Ovary (tissue), 9 donors: ENCODE results near the gene SCD. TPM values are rescaled to one million over a fixed set of nuclear protein-coding genes. Genes with fewer than 3 reads are reported as not detected.

ENCODE experiments used
- DNase-seq, 5 donors: peaks; one replicate each; pipeline ENCODE4 v3.0.0-alpha.2; 2019 to 2020
- H3K27ac ChIP-seq, 2 donors: fragments of 200-600 bp; one replicate each; pipeline versions ENCODE4 v1.5.1 to v1.8.0; 2019 to 2022
- H3K27me3 ChIP-seq: fragments of 200-600 bp; one replicate; pipeline ENCODE4 v1.8.0; 2022
- H3K36me3 ChIP-seq: fragments of 200-600 bp; sonication (generic); one replicate; pipeline ENCODE4 v1.5.1; 2019
- H3K4me1 ChIP-seq: one replicate; pipeline ENCODE4 v1.8.1; 2013; ENCODE audit warnings: mild to moderate bottlenecking, moderate library complexity; ENCODE audit not compliant: insufficient read depth
- H3K4me3 ChIP-seq: fragments of 200-600 bp; sonication (generic); one replicate; pipeline ENCODE4 v1.5.1; 2017
- H3K9me3 ChIP-seq, 2 donors: fragments of 200-600 bp in 1 of 2; sonication (generic) in 1 of 2; one replicate each; pipeline versions ENCODE4 v1.5.1 to v1.8.1; 2013 to 2019; ENCODE audit warnings: mild to moderate bottlenecking in 1 of 2, moderate library complexity in 1 of 2
- EP300 ChIP-seq: sonication (generic); formaldehyde crosslinking; IDR thresholded peaks from one replicate; pipeline ENCODE4 v1.6.1; 2017; ENCODE audit warnings: antibody characterized with exemption
- POLR2A ChIP-seq: fragments of 450-650 bp; IDR thresholded peaks from one replicate; pipeline ENCODE4 v1.6.1; 2017; ENCODE audit warnings: antibody characterized with exemption, mild to moderate bottlenecking, moderate library complexity
- WGBS, 3 donors: extraction: QIAGEN DNeasy Blood & Tissue Kit in 1 of 3; methylation state at CpG; one replicate each; pipeline versions ENCODE4 v1.1.5 to v1.1.7; 2013 to 2017; 5-methylcytosine and 5-hydroxymethylcytosine counted together
- intact Hi-C, 4 donors: fragments of 100-400 bp; cut with DNase I; formaldehyde crosslinking; loops; one replicate each; pipeline versions ENCODE4 v1.11.0 to v1.15.1; 2022 to 2023
- polyA plus RNA-seq, 2 donors: library from polyadenylated mRNA; stranded (reverse); fragments of 200-250 nt in 1 of 2; fragments of 350-450 nt in 1 of 2; fragmentation: Illumina TruSeq in 1 of 2; extraction: RNeasy Lipid Tissue Mini Kit (QIAGEN cat#74804) in 1 of 2; gene quantifications; one replicate each; pipeline ENCODE4 v1.2.3, GENCODE V29; 2013 to 2014
- total RNA-seq, 7 donors: library from RNA; depleted of rRNA in 2 of 7; stranded (reverse); fragments of >200 nt in 2 of 7; fragmentation: NEBNext Ultra II Directional in 3 of 7; extraction: Animal tissue kit (Norgen Biotek cat#: 25700) in 3 of 7; gene quantifications; one replicate each; pipeline versions ENCODE4 v1.1.0 to v1.2.4, GENCODE V29; 2016 to 2023
- TF ChIP-seq, protein P1 (sequence below), 3 donors: fragments of 450-650 bp in 2 of 3; fragments of 200-600 bp in 1 of 3; IDR thresholded peaks; one replicate each; pipeline versions ENCODE4 v1.5.1 to v1.8.0; 2016 to 2022; ENCODE audit warnings: antibody characterized with exemption in 3 of 3, mild to moderate bottlenecking in 1 of 3
- donor health status: DM: no; HTN: no; CAD: no; lungs with moderate emphysema.
- donor health status: DM: no; HTN: no; CAD: no.
- donor health status: Bipolar disorder and iron deficiency.
- donor health status: DM: yes; HTN: yes; CAD: no.
- donor health status: DM: no; HTN: no; CAD: no.
- donor health status: DM: yes; HTN: yes; CAD: no.

Gene SCD
- total and polyA plus RNA-seq, 9 donors = 21.1 to 302 (median 72.7) TPM

DNA sequence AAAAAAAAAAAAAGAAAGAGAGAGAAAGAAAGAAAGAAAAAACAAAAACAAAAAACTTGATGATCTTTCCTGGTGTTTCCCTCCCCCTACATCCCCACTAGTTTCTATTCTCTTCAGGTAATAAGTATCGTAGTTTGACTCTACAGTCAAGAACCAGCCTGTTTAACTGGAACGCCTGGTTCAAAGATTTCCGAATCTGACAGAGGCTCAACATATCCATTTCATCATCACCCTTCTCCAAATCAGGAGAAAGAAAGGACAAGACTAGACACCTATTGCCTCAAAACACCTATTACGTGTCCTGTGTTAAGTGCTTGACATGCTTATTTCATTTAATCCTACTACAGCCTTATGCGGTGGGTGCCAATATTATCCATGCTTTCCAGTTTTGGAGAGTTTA, 40.2 kb upstream of the SCD start:
- intact Hi-C loops = loop anchor here in 2 of 4 donors (10.0 kb wide), 2 partner anchors 208 to 218 kb away; partner anchors contain the start of genes NDUFB8 (in 1 of the 2) and SEC31B (in 1 of the 2)
- 87 to 94% (median 92%) methylated on average over 5 of the region's 5 CpGs for WGBS, 3 donors
- TF ChIP-seq, protein P1, sequence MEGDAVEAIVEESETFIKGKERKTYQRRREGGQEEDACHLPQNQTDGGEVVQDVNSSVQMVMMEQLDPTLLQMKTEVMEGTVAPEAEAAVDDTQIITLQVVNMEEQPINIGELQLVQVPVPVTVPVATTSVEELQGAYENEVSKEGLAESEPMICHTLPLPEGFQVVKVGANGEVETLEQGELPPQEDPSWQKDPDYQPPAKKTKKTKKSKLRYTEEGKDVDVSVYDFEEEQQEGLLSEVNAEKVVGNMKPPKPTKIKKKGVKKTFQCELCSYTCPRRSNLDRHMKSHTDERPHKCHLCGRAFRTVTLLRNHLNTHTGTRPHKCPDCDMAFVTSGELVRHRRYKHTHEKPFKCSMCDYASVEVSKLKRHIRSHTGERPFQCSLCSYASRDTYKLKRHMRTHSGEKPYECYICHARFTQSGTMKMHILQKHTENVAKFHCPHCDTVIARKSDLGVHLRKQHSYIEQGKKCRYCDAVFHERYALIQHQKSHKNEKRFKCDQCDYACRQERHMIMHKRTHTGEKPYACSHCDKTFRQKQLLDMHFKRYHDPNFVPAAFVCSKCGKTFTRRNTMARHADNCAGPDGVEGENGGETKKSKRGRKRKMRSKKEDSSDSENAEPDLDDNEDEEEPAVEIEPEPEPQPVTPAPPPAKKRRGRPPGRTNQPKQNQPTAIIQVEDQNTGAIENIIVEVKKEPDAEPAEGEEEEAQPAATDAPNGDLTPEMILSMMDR (IDR thresholded peaks at IDR 0.05) = no peak
- TF ChIP-seq POLR2A = no peak
- no peak for TF ChIP-seq EP300
- Histone ChIP-seq H3K4me1 (no peaks in the 10 kb centered on the region), H3K9me3 (no peaks in the 10 kb centered on the region), H3K27ac (no peak overlapping the region), H3K36me3 (no peaks in the 10 kb centered on the region), H3K4me3 (no peak overlapping the region), H3K27me3 (no peaks in the 10 kb centered on the region)
- no peak for DNase-seq

DNA sequence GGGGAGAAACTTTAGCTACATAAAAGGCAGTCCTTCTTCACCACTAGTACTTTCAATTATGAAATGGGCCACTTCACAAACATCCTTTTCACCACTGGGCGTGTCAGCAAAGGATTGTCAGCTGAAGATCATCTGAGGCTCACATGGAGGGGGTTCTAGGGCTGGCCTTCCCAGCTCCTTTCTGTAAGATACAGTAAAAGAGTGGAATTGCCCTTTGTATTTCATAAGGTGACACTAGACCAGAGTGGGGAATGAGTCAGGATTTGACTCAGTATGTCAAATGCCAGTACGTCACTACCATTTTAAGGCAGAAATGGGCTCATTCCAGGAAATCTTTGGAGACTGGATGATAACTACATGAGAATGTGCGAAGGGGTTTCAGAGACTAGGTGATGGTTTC, 39.3 kb upstream of the SCD start:
- TF ChIP-seq, protein P1 (IDR thresholded peaks at IDR 0.05) = no peak
- TF ChIP-seq POLR2A (no peak), EP300 (no peak)
- H3K36me3 ChIP-seq = no peaks in the 10 kb centered on the region
- H3K4me1 ChIP-seq = no peaks in the 10 kb centered on the region
- no peaks in the 10 kb centered on the region for H3K9me3 ChIP-seq
- H3K27me3 ChIP-seq = no peaks in the 10 kb centered on the region
- no peak for DNase-seq
- no peak overlapping the region for H3K27ac ChIP-seq
- 74 to 81% (median 80%) methylated on average over 3 of the region's 3 CpGs for WGBS, 3 donors
- H3K4me3 ChIP-seq = no peak overlapping the region
- intact Hi-C loops = loop anchor here in 2 of 4 donors (10.0 kb wide), 2 partner anchors 207 to 217 kb away; partner anchors contain the start of genes NDUFB8 (in 1 of the 2) and SEC31B (in 1 of the 2)

DNA sequence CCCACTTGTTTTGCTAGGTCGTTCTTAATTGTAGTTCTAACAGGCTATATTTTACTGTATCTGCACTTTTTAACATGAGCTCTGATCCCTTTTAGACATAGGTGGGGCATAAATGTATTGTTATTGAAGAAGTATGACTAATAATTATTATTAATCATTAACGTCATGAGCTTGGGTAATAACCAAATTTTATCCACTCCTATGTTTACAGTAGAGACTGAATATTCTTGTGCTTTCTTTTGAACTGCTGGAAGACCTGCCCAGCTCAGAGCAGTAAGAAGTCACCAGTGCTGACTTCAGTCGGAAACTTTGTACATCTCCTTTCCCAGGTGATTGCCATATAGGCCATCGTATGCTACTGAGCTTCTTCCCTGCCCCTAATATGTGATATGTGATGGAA, 35.7 kb upstream of the SCD start:
- no peak overlapping the region for H3K27ac ChIP-seq
- TF ChIP-seq POLR2A = no peak
- WGBS, 3 donors = 65 to 78% (median 73%) methylated on average over 4 of the region's 4 CpGs
- H3K4me1 ChIP-seq = no peaks in the 10 kb centered on the region
- no peaks in the 10 kb centered on the region for H3K9me3 ChIP-seq
- H3K27me3 ChIP-seq = no peaks in the 10 kb centered on the region
- no peaks in the 10 kb centered on the region for H3K36me3 ChIP-seq
- intact Hi-C loops = no loop called here
- H3K4me3 ChIP-seq = no peak overlapping the region
- DNase-seq = no peak

DNA sequence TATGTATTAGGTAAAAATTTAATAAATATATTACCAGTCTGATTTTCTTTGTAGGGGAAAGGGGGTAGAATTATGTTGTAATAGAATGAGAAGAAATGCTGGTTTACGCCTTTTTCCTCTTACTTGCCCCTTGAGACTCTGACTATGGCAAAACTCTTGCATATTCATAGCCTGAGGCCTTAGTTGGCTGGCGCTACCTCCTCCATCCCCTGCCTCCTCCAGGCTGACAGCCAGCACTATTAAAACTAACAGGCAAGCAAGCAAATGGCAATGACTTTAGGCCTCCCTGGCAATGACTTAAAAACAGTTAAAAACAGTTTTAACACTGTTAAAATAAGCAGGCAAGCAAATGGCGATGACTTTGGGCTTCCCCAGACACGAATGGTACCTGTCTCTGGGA, 31.4 kb upstream of the SCD start:
- intact Hi-C loops = no loop called here
- Histone ChIP-seq H3K9me3 (no peaks in the 10 kb centered on the region), H3K27me3 (no peaks in the 10 kb centered on the region), H3K27ac (no peak overlapping the region), H3K36me3 (no peaks in the 10 kb centered on the region), H3K4me1 (no peaks in the 10 kb centered on the region), H3K4me3 (no peak overlapping the region)
- 70 to 89% (median 81%) methylated on average over 4 of the region's 4 CpGs for WGBS, 3 donors
- no peak for DNase-seq
- TF ChIP-seq EP300 = no peak
- TF ChIP-seq POLR2A = no peak
- TF ChIP-seq, protein P1 (IDR thresholded peaks at IDR 0.05) = no peak

DNA sequence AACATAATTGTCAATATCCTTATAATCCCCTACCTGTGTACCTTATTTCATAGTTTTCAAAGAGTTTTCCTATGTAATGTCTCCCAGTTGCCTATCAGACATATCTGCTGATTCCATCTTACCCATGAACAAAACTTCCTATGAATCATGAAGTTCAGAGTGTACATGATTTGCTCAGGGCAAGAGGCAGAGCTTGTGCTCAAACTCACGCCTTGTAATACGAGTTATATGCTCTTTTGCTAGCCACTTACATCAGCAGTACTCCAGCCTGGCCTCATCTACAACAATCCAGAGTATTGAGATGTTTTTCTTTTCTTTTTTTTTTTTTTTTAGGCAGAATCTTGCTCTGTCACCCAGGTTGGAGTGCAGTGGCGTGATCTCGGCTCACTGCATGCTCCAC, 28.8 kb upstream of the SCD start:
- Histone ChIP-seq H3K4me3 (no peak overlapping the region), H3K9me3 (no peaks in the 10 kb centered on the region), H3K36me3 (no peaks in the 10 kb centered on the region), H3K27me3 (no peaks in the 10 kb centered on the region), H3K27ac (no peak overlapping the region), H3K4me1 (no peaks in the 10 kb centered on the region)
- intact Hi-C loops = no loop called here
- TF ChIP-seq, protein P1 (IDR thresholded peaks at IDR 0.05) = no peak
- no peak for TF ChIP-seq EP300
- no peak for TF ChIP-seq POLR2A
- DNase-seq = no peak
- WGBS, 3 donors = 69 to 82% (median 81%) methylated on average over 4 of the region's 4 CpGs
